SK-N-SH (cell line): ENCODE results near the gene TOPAZ1. TPM values are rescaled to one million over a fixed set of nuclear protein-coding genes. Genes with fewer than 3 reads are reported as not detected.

Source experiments
- CTCF ChIA-PET: fragments of 300-600, 350-600 bp; formaldehyde crosslinking; extraction: SDS; loops from one replicate; lab custom pipeline; 2021; lab: Yijun Ruan, JAX
- POLR2A ChIA-PET: fragments of 350-600 bp; sonication (Branson Sonifier 250); formaldehyde crosslinking; extraction: SDS; loops from one replicate; lab custom pipeline; 2020; ENCODE audit warnings: antibody characterized with exemption, inconsistent platforms; lab: Yijun Ruan, JAX
- DNase-seq: peaks from one replicate; pipeline ENCODE4 v3.0.0; 2012
- H2AFZ ChIP-seq: fragments of 200-600 bp; sonication (generic); 2 replicates; pipeline ENCODE4 v1.8.1; 2016; ENCODE audit warnings: antibody characterized with exemption, mild to moderate bottlenecking, low read depth
- H3F3A ChIP-seq: fragments of 200-600 bp; sonication (generic); replicated peaks from 2 replicates; pipeline ENCODE3; 2016; ENCODE audit warnings: antibody characterized with exemption, mild to moderate bottlenecking; ENCODE audit not compliant: insufficient read depth
- H3K27ac ChIP-seq, 2 experiments: fragments of 200-500 bp in 1 of 2; fragments of 200-600 bp in 1 of 2; sonication (Bioruptor generic) in 1 of 2; sonication (generic), shearing (Covaris generic) in 1 of 2; 2 replicates each; pipeline versions ENCODE4 v1.5.1 to v1.6.1; 2014 to 2016; ENCODE audit warnings: low read depth in 2 of 2, inconsistent platforms in 1 of 2, low read length in 1 of 2, mild to moderate bottlenecking in 1 of 2, mixed read lengths in 1 of 2
- H3K27me3 ChIP-seq: fragments of 200-600 bp; sonication (generic), shearing (Covaris generic); 2 replicates; pipeline ENCODE4 v1.6.1; 2016; ENCODE audit warnings: mixed run types; ENCODE audit not compliant: insufficient read depth
- H3K36me3 ChIP-seq, 2 experiments: fragments of 200-500 bp in 1 of 2; fragments of 200-600 bp in 1 of 2; sonication (Bioruptor generic) in 1 of 2; sonication (generic) in 1 of 2; replicated peaks in 1 of 2; 2 replicates each; pipeline versions ENCODE3 to v1.5.1; 2014 to 2016; ENCODE audit warnings: low read length in 1 of 2, mild to moderate bottlenecking in 1 of 2; ENCODE audit not compliant: insufficient read depth in 2 of 2, control insufficient read depth in 1 of 2
- H3K4me1 ChIP-seq, 2 experiments: fragments of 200-500 bp in 1 of 2; fragments of 200-600 bp in 1 of 2; sonication (Bioruptor generic) in 1 of 2; sonication (generic), shearing (Covaris generic) in 1 of 2; 2 replicates each; pipeline versions ENCODE4 v1.5.1 to v1.6.1; 2014 to 2016; ENCODE audit warnings: low read depth in 1 of 2, low read length in 1 of 2, mixed run types in 1 of 2; ENCODE audit not compliant: insufficient read depth in 2 of 2, control insufficient read depth in 1 of 2
- H3K4me2 ChIP-seq: fragments of 200-600 bp; sonication (generic), shearing (Covaris generic); 2 replicates; pipeline ENCODE4 v1.6.1; 2017; ENCODE audit warnings: mixed run types
- H3K4me3 ChIP-seq, 2 experiments: fragments of 200-500 bp in 1 of 2; fragments of 200-600 bp in 1 of 2; sonication (Bioruptor generic) in 1 of 2; sonication (generic), shearing (Covaris generic) in 1 of 2; 2 replicates each; pipeline versions ENCODE4 v1.5.1 to v1.8.1; 2014 to 2016; ENCODE audit warnings: low read depth in 2 of 2, inconsistent platforms in 1 of 2, low read length in 1 of 2, mild to moderate bottlenecking in 1 of 2, mixed read lengths in 1 of 2, moderate library complexity in 1 of 2
- H3K79me2 ChIP-seq: fragments of 200-600 bp; sonication (generic); 2 replicates; pipeline ENCODE4 v1.8.1; 2017; ENCODE audit warnings: mild to moderate bottlenecking; ENCODE audit not compliant: insufficient read depth
- H3K9ac ChIP-seq: fragments of 200-600 bp; sonication (generic); 2 replicates; pipeline ENCODE4 v1.6.1; 2017; ENCODE audit warnings: mixed run types
- H3K9me2 ChIP-seq: fragments of 200-600 bp; sonication (generic); 2 replicates; pipeline ENCODE4 v1.6.1; 2017; ENCODE audit warnings: mixed run types
- H3K9me3 ChIP-seq: fragments of 200-600 bp; sonication (generic); 2 replicates; pipeline ENCODE4 v1.6.1; 2017; ENCODE audit warnings: mixed run types, mild to moderate bottlenecking, moderate library complexity
- H4K20me1 ChIP-seq: fragments of 200-600 bp; sonication (generic); 2 replicates; pipeline ENCODE4 v1.6.1; 2017; ENCODE audit warnings: mild to moderate bottlenecking, mixed run types; ENCODE audit not compliant: insufficient read depth
- CHD2 ChIP-seq: fragments of 150-350 bp; IDR thresholded peaks from 2 replicates; pipeline ENCODE4 v1.6.1; 2018; ENCODE audit warnings: low read length; ENCODE audit not compliant: partially characterized antibody
- ELF1 ChIP-seq: IDR thresholded peaks from 2 replicates; pipeline ENCODE4 v1.4.0; 2012
- FOXJ3 ChIP-seq: sonication (generic); formaldehyde crosslinking; IDR thresholded peaks from 2 replicates; pipeline ENCODE4 v1.5.1; 2020; ENCODE audit warnings: mild to moderate bottlenecking, missing genetic modification reagents
- MEF2A ChIP-seq: IDR thresholded peaks from 2 replicates; pipeline ENCODE4 v1.4.0; 2012; ENCODE audit warnings: low read depth, borderline replicate concordance
- MXI1 ChIP-seq: IDR thresholded peaks from 2 replicates; pipeline ENCODE4 v1.6.1; 2012; ENCODE audit warnings: mild to moderate bottlenecking, low read depth, low read length, improper control_type of control experiment
- RAD21 ChIP-seq: IDR thresholded peaks from 2 replicates; pipeline ENCODE4 v1.6.1; 2012; ENCODE audit warnings: mild to moderate bottlenecking, low read length
- SMC3 ChIP-seq: IDR thresholded peaks from 2 replicates; pipeline ENCODE4 v1.6.1; 2012; ENCODE audit warnings: low read depth, low read length, improper control_type of control experiment
- WGBS: methylation state at CpG from one replicate; pipeline ENCODE4 v1.1.6; 2017; ENCODE audit warnings: low lambda C conversion rate; 5-methylcytosine and 5-hydroxymethylcytosine counted together
- polyA plus RNA-seq, 3 experiments: library from polyadenylated mRNA; depleted of rRNA; stranded (reverse); fragments of >200 nt; gene quantifications; 2 replicates each; pipeline ENCODE4 v1.2.3, GENCODE V29; 2012
- TF ChIP-seq, protein P1 (sequence below): fragments of 150-350 bp; IDR thresholded peaks from 2 replicates; pipeline ENCODE4 v1.6.1; 2016; ENCODE audit warnings: mild to moderate bottlenecking, low read depth, low read length
- TF ChIP-seq, protein P2 (sequence below): IDR thresholded peaks from 2 replicates; pipeline ENCODE4; 2012
- TF ChIP-seq, protein P3 (sequence below): fragments of 200-600 bp; sonication (generic); IDR thresholded peaks from 2 replicates; pipeline ENCODE4 v1.6.1; 2017; ENCODE audit warnings: antibody characterized with exemption, mild to moderate bottlenecking, moderate library complexity
- TF ChIP-seq, protein P4 (sequence below): IDR thresholded peaks from 2 replicates; pipeline ENCODE4 v1.4.0; 2012; ENCODE audit warnings: low read depth, borderline replicate concordance
- TF ChIP-seq, protein P5 (sequence below): IDR thresholded peaks from 2 replicates; pipeline ENCODE4 v1.4.0; 2012; ENCODE audit warnings: low read depth

TOPAZ1 gene
- polyA plus RNA-seq, 1 of the 3 experiments (the other 2 are of a cell fraction), result not detected

DNA sequence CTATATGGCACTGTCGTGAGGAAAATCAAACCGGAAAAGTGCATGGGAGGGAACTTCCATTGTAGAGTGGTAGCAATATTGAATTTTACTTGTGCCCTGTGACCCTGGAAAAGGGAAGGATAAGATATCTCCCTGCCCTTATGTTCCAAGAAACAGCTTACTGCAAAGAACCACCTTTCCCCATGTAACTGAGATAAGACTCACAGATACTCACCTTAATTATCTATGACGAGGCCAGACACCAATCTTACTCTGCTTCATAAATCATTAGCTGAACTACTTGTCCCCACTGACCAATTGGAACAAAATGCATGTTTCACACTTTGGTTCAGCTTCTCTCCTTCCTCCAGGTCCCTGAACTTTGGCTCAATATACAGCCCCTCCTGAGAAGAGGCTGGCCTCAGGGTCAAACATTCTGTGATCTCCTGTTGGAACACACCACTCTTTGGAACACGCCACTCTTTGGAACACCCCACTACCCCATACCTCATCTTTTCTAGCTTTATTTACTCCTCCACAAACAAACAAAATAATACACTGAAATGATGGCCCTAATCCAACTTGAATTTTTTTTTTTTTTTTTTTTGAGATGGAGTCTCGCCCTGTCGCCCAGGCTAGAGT lies 6.9 kb upstream of the TOPAZ1 start:
- Histone ChIP-seq H3K27me3 (no peaks in the 10 kb centered on the region), H3K9ac (no peak overlapping the region), H3K27ac (no peak overlapping the region), H4K20me1 (no peaks in the 10 kb centered on the region), H3K79me2 (no peaks in the 10 kb centered on the region), H3K36me3 (no peaks in the 10 kb centered on the region), H3K9me3 (no peaks in the 10 kb centered on the region), H3K9me2 (no peaks in the 10 kb centered on the region), H3K4me1 (no peaks in the 10 kb centered on the region; a peak in 1 of 4 replicates), H3K4me2 (no peak overlapping the region), H3K4me3 (no peak overlapping the region), H3F3A (no peaks in the 10 kb centered on the region), H2AFZ (no peak overlapping the region)
- TF ChIP-seq, protein P1, sequence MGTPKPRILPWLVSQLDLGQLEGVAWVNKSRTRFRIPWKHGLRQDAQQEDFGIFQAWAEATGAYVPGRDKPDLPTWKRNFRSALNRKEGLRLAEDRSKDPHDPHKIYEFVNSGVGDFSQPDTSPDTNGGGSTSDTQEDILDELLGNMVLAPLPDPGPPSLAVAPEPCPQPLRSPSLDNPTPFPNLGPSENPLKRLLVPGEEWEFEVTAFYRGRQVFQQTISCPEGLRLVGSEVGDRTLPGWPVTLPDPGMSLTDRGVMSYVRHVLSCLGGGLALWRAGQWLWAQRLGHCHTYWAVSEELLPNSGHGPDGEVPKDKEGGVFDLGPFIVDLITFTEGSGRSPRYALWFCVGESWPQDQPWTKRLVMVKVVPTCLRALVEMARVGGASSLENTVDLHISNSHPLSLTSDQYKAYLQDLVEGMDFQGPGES, result no peak
- TF ChIP-seq RAD21 (no peak), ELF1 (no peak), SMC3 (no peak), MEF2A (no peak), MXI1 (no peak), CHD2 (no peak), FOXJ3 (no peak)
- TF ChIP-seq, protein P2, sequence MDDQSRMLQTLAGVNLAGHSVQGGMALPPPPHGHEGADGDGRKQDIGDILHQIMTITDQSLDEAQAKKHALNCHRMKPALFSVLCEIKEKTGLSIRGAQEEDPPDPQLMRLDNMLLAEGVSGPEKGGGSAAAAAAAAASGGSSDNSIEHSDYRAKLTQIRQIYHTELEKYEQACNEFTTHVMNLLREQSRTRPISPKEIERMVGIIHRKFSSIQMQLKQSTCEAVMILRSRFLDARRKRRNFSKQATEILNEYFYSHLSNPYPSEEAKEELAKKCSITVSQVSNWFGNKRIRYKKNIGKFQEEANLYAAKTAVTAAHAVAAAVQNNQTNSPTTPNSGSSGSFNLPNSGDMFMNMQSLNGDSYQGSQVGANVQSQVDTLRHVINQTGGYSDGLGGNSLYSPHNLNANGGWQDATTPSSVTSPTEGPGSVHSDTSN, result no peak
- TF ChIP-seq, protein P3, sequence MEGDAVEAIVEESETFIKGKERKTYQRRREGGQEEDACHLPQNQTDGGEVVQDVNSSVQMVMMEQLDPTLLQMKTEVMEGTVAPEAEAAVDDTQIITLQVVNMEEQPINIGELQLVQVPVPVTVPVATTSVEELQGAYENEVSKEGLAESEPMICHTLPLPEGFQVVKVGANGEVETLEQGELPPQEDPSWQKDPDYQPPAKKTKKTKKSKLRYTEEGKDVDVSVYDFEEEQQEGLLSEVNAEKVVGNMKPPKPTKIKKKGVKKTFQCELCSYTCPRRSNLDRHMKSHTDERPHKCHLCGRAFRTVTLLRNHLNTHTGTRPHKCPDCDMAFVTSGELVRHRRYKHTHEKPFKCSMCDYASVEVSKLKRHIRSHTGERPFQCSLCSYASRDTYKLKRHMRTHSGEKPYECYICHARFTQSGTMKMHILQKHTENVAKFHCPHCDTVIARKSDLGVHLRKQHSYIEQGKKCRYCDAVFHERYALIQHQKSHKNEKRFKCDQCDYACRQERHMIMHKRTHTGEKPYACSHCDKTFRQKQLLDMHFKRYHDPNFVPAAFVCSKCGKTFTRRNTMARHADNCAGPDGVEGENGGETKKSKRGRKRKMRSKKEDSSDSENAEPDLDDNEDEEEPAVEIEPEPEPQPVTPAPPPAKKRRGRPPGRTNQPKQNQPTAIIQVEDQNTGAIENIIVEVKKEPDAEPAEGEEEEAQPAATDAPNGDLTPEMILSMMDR, result no peak
- TF ChIP-seq, protein P4, sequence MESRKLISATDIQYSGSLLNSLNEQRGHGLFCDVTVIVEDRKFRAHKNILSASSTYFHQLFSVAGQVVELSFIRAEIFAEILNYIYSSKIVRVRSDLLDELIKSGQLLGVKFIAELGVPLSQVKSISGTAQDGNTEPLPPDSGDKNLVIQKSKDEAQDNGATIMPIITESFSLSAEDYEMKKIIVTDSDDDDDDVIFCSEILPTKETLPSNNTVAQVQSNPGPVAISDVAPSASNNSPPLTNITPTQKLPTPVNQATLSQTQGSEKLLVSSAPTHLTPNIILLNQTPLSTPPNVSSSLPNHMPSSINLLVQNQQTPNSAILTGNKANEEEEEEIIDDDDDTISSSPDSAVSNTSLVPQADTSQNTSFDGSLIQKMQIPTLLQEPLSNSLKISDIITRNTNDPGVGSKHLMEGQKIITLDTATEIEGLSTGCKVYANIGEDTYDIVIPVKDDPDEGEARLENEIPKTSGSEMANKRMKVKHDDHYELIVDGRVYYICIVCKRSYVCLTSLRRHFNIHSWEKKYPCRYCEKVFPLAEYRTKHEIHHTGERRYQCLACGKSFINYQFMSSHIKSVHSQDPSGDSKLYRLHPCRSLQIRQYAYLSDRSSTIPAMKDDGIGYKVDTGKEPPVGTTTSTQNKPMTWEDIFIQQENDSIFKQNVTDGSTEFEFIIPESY, result no peak
- TF ChIP-seq, protein P5, sequence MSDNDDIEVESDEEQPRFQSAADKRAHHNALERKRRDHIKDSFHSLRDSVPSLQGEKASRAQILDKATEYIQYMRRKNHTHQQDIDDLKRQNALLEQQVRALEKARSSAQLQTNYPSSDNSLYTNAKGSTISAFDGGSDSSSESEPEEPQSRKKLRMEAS, result no peak
- POLR2A ChIA-PET, result interaction anchor here (0.6 kb wide), 1 partner anchor 76 kb away, joined by 3 read pairs; no protein-coding TSS in a partner anchor
- no peak for DNase-seq
- 72% methylated on average over 6 of the region's 6 CpGs for WGBS
- CTCF ChIA-PET, result interaction anchor here (0.6 to 3.8 kb wide), 13 partner anchors 10 to 1333 kb away, joined by 3 to 36 read pairs (median 3); no protein-coding TSS in a partner anchor
